ENCODE data around the gene OLFM1. TPM values are rescaled to one million over a fixed set of nuclear protein-coding genes. Genes with fewer than 3 reads are reported as not detected.

Gene OLFM1
- total RNA-seq, 1 experiment from 2014 or later: 32.0 TPM

GRCh38 chr9:135087899-135088347 lies 455 bp downstream of the OLFM1 start:
- no peak for DNase-seq (ENCODE audit: extremely low read depth, low read depth)

DNA sequence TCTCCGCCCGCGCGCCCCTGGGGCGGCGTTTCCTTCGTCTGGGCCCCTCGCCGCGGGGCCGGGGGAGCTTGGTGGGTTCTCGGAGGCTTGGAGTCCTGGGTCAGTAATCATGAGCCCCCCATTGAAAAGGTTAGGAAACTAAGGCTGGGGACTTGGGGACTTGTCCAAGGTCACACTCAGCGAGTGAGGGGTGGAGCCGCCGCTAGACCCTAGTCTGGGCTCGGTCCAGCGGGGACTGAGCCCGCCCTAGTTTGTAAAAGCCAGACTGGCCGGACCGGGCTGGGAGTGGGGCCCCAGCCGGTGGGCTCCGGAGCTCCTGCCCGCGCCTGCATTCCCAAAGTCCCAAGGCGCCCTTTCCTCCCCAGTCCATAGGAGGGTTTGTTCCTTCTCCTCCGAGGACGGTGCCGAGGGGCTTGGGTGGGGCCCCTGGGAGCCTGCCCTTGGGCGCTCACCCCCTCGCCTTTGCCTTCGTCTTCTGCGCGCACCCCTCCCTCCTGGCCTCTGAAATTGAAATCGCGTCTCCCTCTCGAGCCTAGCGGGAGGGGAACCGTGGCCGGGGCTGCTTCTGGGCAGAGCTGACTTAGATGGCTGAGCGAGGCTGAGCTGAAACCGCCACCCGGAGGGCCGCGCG lies 995 bp downstream of the OLFM1 start:
- no peak for DNase-seq (ENCODE audit: extremely low read depth, low read depth)

- no peak for DNase-seq (ENCODE audit: extremely low read depth, low read depth)
Measured at GRCh38 chr9:135088979-135089847, 1.7 kb downstream of the OLFM1 start.

DNA sequence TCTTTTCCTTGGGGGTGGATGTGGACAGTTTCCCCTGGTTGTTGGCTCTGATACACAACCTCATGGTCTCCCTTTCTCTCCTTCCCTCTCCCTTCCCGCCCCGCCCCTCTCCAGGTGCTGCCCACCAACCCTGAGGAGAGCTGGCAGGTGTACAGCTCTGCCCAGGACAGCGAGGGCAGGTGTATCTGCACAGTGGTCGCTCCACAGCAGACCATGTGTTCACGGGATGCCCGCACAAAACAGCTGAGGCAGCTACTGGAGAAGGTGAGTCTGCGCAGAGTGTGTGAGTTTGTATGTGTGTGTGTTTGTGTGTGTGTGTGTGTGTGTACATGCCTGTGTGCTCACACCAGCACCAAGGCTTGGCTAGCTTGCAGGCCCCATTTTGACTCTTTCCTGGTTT lies 2.6 kb downstream of the OLFM1 start:
- no peak for DNase-seq (ENCODE audit: extremely low read depth, low read depth)

DNA sequence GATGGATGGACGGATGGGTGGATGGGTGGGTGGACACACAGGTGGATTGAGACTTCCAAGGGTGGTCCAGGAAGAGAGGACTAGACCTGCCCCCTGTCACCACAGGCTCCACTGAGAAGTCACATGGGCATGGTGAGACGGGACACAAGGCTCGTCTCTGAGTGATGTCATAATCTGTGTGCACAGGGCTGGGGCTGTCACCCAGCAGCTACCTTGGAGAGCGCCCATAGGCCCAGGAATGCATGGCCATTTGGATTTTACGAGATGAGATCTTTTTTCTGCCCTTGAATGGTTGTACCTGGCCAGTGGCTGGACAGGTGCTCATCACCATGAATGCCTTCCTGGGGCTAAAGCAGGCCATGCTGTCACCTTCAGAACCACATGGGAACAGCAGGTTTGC lies 3.1 kb downstream of the OLFM1 start:
- DNase-seq (ENCODE audit: extremely low read depth, low read depth): no peak

GRCh38 chr9:135091545-135091944 lies 4.1 kb downstream of the OLFM1 start:
- no peak for DNase-seq (ENCODE audit: extremely low read depth, low read depth)

GRCh38 chr9:135093111-135093510 lies 5.6 kb downstream of the OLFM1 start:
- no peak for DNase-seq (ENCODE audit: extremely low read depth, low read depth)

DNA sequence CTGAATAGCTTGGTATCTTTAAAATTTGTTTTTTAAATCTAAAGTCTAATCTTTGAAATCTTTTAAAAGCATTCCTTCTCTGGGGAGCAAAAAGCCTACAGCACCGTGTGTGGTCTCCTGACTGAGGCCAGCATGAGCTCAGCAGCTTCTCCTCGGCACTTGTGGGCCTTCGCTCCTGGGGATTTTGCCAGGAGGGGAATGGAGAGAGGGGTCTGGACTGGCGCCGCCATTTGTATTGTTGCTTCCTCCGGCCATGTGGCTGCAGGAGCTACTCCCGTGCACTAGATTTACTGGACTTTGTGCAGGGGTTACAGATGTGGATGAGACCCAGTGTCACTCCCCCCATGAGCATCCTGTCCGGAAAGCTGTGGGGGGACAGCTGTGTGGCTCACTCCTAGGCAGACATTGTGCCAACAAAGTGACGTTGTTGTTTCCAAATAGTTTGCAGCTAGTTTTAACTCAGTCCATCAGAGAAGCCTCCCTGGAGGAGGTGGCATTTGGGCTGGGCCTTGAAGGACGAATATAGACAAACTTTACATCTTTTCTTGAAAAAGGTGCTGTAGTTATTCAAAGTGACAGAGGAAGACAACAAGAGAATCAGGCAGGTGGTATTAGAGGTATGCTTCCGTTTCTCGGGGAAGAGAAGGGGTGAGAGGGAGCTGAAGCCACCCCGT lies 6.6 kb downstream of the OLFM1 start:
- no peak for DNase-seq (ENCODE audit: extremely low read depth, low read depth)

GRCh38 chr9:135095470-135096407 lies 8.3 kb downstream of the OLFM1 start:
- DNase-seq (ENCODE audit: extremely low read depth, low read depth): no peak

GRCh38 chr9:135096408-135096895 lies 9.0 kb downstream of the OLFM1 start:
- DNase-seq (ENCODE audit: extremely low read depth, low read depth): no peak

GRCh38 chr9:135098400-135099105 lies 11.1 kb downstream of the OLFM1 start:
- no peak for DNase-seq (ENCODE audit: extremely low read depth, low read depth)

- DNase-seq (ENCODE audit: extremely low read depth, low read depth): no peak
Measured at GRCh38 chr9:135099574-135099973, 12.1 kb downstream of the OLFM1 start.

DNA sequence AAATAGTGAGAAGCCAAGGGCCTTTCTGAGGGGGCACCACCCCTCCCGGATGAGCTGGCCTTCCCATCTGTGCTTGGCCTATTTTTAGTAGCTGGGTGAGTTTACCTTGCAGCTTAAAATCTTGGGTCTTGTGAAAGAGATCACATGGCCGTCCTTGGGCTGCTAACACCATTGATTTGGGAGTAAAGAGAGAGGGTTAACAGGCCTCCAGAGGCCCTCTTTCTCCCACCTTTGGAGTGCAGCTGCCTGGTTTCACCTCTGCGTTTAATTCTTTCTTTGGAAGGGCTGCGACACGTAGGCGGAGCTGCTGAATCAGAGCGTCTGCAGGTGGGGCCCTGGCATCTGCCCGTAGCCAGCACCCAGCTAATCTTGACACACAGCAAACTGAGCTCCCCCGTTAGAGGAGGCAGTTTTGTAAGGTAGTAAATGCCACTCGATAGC lies 12.8 kb downstream of the OLFM1 start:
- DNase-seq (ENCODE audit: extremely low read depth, low read depth): no peak

- DNase-seq (ENCODE audit: extremely low read depth, low read depth): no peak
Measured at GRCh38 chr9:135100725-135101410, 13.4 kb downstream of the OLFM1 start.

GRCh38 chr9:135101486-135101885 lies 14.0 kb downstream of the OLFM1 start:
- no peak for DNase-seq (ENCODE audit: extremely low read depth, low read depth)

- no peak for DNase-seq (ENCODE audit: extremely low read depth, low read depth)
Measured at GRCh38 chr9:135101926-135102325, 14.5 kb downstream of the OLFM1 start.

DNA sequence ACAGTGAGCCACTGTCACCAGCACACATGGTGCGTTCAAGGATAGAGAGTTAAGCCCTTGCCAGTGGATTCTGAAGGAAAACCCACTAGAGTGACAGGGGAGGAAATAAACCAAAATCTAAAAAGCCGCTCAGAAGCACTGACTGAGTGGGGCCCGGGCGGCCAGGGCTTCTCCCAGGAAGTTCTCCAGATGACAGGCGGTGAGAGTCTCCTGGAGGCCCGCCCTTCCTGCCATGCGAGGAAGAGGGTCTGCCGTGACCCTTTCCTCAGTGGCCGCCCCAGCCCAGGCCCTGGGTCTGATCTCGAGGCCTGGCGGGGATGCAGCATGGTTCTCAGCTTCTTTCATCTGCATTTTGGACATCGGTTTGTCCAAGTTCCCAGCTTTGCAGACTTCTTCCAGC lies 14.9 kb downstream of the OLFM1 start:
- DNase-seq (ENCODE audit: extremely low read depth, low read depth): no peak

- DNase-seq (ENCODE audit: extremely low read depth, low read depth): no peak
Measured at GRCh38 chr9:135103001-135103446, 15.6 kb downstream of the OLFM1 start.

All from NCI-H460 (cell line).